H1 (cell line): ENCODE results near the gene IL21R. TPM values are rescaled to one million over a fixed set of nuclear protein-coding genes. Genes with fewer than 3 reads are reported as not detected.

ENCODE experiments used
- CTCF ChIA-PET: fragments of 300-600 bp; sonication (Branson Sonifier 250); formaldehyde crosslinking; loops from one replicate; lab custom pipeline; 2021; ENCODE audit not compliant: partially characterized antibody; lab: Charles Lee
- POLR2A ChIA-PET: fragments of 300-600 bp; sonication (Branson Sonifier 250); formaldehyde crosslinking; loops from one replicate; lab custom pipeline; 2021; ENCODE audit warnings: inconsistent platforms; ENCODE audit not compliant: partially characterized antibody; lab: Charles Lee
- DNase-seq, 2 experiments: peaks; one replicate each; pipeline versions ENCODE4 v3.0.0 to v3.0.0-alpha.2; 2010 to 2022; ENCODE audit warnings: low spot score in 2 of 2, low read depth in 1 of 2, mixed read lengths in 1 of 2
- FAIRE-seq: peaks from 2 replicates; lab custom pipeline; 2011; peaks lifted over from hg19 to GRCh38; lab: Jason Lieb, UNC
- H2AFZ ChIP-seq: 2 replicates; pipeline ENCODE4 v1.8.1; 2012; ENCODE audit warnings: low read length, inconsistent platforms
- H2AK5ac ChIP-seq: 2 replicates; pipeline ENCODE4 v1.6.1; 2013; ENCODE audit warnings: low read depth, low read length
- H2BK120ac ChIP-seq: replicated peaks from 2 replicates; pipeline ENCODE3; 2013; ENCODE audit warnings: low read depth, low read length, inconsistent platforms
- H2BK12ac ChIP-seq: 2 replicates; pipeline ENCODE4 v1.6.1; 2013; ENCODE audit warnings: low read depth, low read length
- H2BK15ac ChIP-seq: 2 replicates; pipeline ENCODE4 v1.6.1; 2013; ENCODE audit warnings: low read length
- H2BK20ac ChIP-seq: 2 replicates; pipeline ENCODE4 v1.6.1; 2013; ENCODE audit warnings: low read length
- H2BK5ac ChIP-seq: 2 replicates; pipeline ENCODE4 v1.6.1; 2013; ENCODE audit warnings: low read depth, low read length
- H3K14ac ChIP-seq: 2 replicates; pipeline ENCODE4 v1.6.1; 2013; ENCODE audit warnings: inconsistent platforms; ENCODE audit not compliant: insufficient read length
- H3K18ac ChIP-seq: 2 replicates; pipeline ENCODE4 v1.6.1; 2013; ENCODE audit warnings: low read length; ENCODE audit errors: extremely low read depth
- H3K23ac ChIP-seq: 2 replicates; pipeline ENCODE4 v1.6.1; 2013; ENCODE audit warnings: inconsistent platforms; ENCODE audit not compliant: insufficient read length
- H3K23me2 ChIP-seq: 2 replicates; pipeline ENCODE4 v1.6.1; 2013; ENCODE audit warnings: low read depth, low read length
- H3K27ac ChIP-seq: 2 replicates; pipeline ENCODE4 v1.6.1; 2011; ENCODE audit warnings: low read depth, low read length, inconsistent platforms
- H3K27me3 ChIP-seq, 4 experiments: replicated peaks in 1 of 4; 1 replicate in 1 of 4; 2 replicates in 3 of 4; pipeline versions ENCODE4 v1.6.1 to v1.8.1; 2011 to 2013; ENCODE audit warnings: low read length in 3 of 4, mild to moderate bottlenecking in 3 of 4, inconsistent platforms in 2 of 4, mixed read lengths in 2 of 4, moderate library complexity in 1 of 4; ENCODE audit not compliant: control insufficient read depth in 3 of 4, insufficient read depth in 3 of 4; ENCODE audit errors: extremely low read depth in 1 of 4
- H3K36me3 ChIP-seq, 4 experiments: 2 replicates each; pipeline versions ENCODE4 v1.6.1 to v1.8.1; 2011 to 2013; ENCODE audit warnings: mild to moderate bottlenecking in 4 of 4, low read length in 3 of 4, moderate library complexity in 2 of 4, control low read depth in 1 of 4, inconsistent platforms in 1 of 4; ENCODE audit not compliant: insufficient read depth in 4 of 4, control insufficient read depth in 2 of 4
- H3K4ac ChIP-seq: replicated peaks from 2 replicates; pipeline ENCODE3; 2013; ENCODE audit warnings: low read length, low read depth, mixed read lengths, inconsistent platforms; ENCODE audit not compliant: insufficient read length
- H3K4me1 ChIP-seq, 4 experiments: replicated peaks in 1 of 4; 1 replicate in 1 of 4; 2 replicates in 3 of 4; pipeline versions ENCODE4 v1.6.1 to v1.8.1; 2011 to 2013; ENCODE audit warnings: low read length in 3 of 4, inconsistent platforms in 2 of 4, mixed read lengths in 1 of 4; ENCODE audit not compliant: insufficient read depth in 4 of 4, control insufficient read depth in 3 of 4
- H3K4me2 ChIP-seq, 2 experiments: 2 replicates each; pipeline versions ENCODE4 v1.6.1 to v1.8.1; 2011 to 2013; ENCODE audit warnings: low read depth in 2 of 2, low read length in 2 of 2, control low read depth in 1 of 2, inconsistent platforms in 1 of 2, mild to moderate bottlenecking in 1 of 2; ENCODE audit not compliant: insufficient read depth in 1 of 2
- H3K4me3 ChIP-seq, 4 experiments: fragments of 200-600, 300-600 bp in 1 of 4; sonication (generic), shearing (Covaris generic), sonication (Bioruptor Twin) in 1 of 4; 2 replicates each; pipeline versions ENCODE4 v1.5.1 to v1.8.1; 2011 to 2016; ENCODE audit warnings: low read length in 4 of 4, low read depth in 3 of 4, control low read depth in 2 of 4, inconsistent platforms in 2 of 4, mild to moderate bottlenecking in 2 of 4, mixed read lengths in 1 of 4, moderate library complexity in 1 of 4; ENCODE audit not compliant: insufficient read depth in 2 of 4; ENCODE audit errors: extremely low read depth in 1 of 4
- H3K56ac ChIP-seq: replicated peaks from 2 replicates; pipeline ENCODE3; 2013; ENCODE audit warnings: low read depth, mild to moderate bottlenecking, mixed read lengths, low read length, inconsistent platforms; ENCODE audit not compliant: insufficient read length
- H3K79me1 ChIP-seq: 2 replicates; pipeline ENCODE4 v1.6.1; 2013; ENCODE audit warnings: low read depth, low read length, control low read depth
- H3K79me2 ChIP-seq, 2 experiments: 2 replicates each; pipeline versions ENCODE4 v1.6.1 to v1.8.1; 2012 to 2013; ENCODE audit warnings: low read length in 2 of 2, mild to moderate bottlenecking in 2 of 2, inconsistent platforms in 1 of 2; ENCODE audit not compliant: insufficient read depth in 2 of 2, control insufficient read depth in 1 of 2
- H3K9ac ChIP-seq, 4 experiments: replicated peaks in 1 of 4; 1 replicate in 1 of 4; 2 replicates in 3 of 4; pipeline versions ENCODE4 v1.6.1 to v1.8.1; 2011 to 2013; ENCODE audit warnings: low read depth in 3 of 4, low read length in 3 of 4, control low read depth in 2 of 4, mild to moderate bottlenecking in 2 of 4, moderate library complexity in 2 of 4, inconsistent platforms in 1 of 4; ENCODE audit errors: extremely low read depth in 1 of 4
- H3K9me3 ChIP-seq, 2 experiments: 2 replicates each; pipeline versions ENCODE4 v1.6.1 to v1.8.1; 2012 to 2013; ENCODE audit warnings: mild to moderate bottlenecking in 2 of 2, moderate library complexity in 2 of 2, control low read depth in 1 of 2, inconsistent platforms in 1 of 2, low read depth in 1 of 2, low read length in 1 of 2, mixed read lengths in 1 of 2; ENCODE audit not compliant: insufficient read depth in 2 of 2
- H4K20me1 ChIP-seq, 2 experiments: replicated peaks in 1 of 2; 2 replicates each; pipeline versions ENCODE3 to v1.8.1; 2011 to 2013; ENCODE audit warnings: inconsistent platforms in 2 of 2, low read length in 2 of 2, mild to moderate bottlenecking in 1 of 2; ENCODE audit not compliant: insufficient read depth in 2 of 2, control insufficient read depth in 1 of 2
- H4K5ac ChIP-seq: 2 replicates; pipeline ENCODE4 v1.6.1; 2013; ENCODE audit warnings: low read length, low read depth, mixed read lengths, inconsistent platforms; ENCODE audit not compliant: insufficient read length
- H4K8ac ChIP-seq: 2 replicates; pipeline ENCODE4 v1.8.0; 2013; ENCODE audit warnings: mild to moderate bottlenecking, moderate library complexity, low read length, inconsistent platforms; ENCODE audit not compliant: insufficient read depth; ENCODE audit errors: extremely low read depth
- H4K91ac ChIP-seq: replicated peaks from 2 replicates; pipeline ENCODE3; 2013; ENCODE audit warnings: low read length, mixed read lengths, inconsistent platforms; ENCODE audit not compliant: insufficient read length
- ASH2L ChIP-seq: fragments of 200-600, 300-600 bp; sonication (generic); IDR thresholded peaks from one replicate; pipeline ENCODE4 v1.7.1; 2017; ENCODE audit warnings: low read length
- ATF2 ChIP-seq: IDR thresholded peaks from 2 replicates; pipeline ENCODE4 v1.6.1; 2012; ENCODE audit warnings: low read length, inconsistent platforms
- BCL11A ChIP-seq, 2 experiments: IDR thresholded peaks; one replicate each; pipeline ENCODE4 v1.6.1; 2011; ENCODE audit warnings: low read depth in 2 of 2, low read length in 2 of 2, mild to moderate bottlenecking in 2 of 2
- CBX5 ChIP-seq: fragments of 300-800, 300-1000 bp; sonication (generic); IDR thresholded peaks from 2 replicates; pipeline ENCODE4 v1.7.1; 2016; ENCODE audit warnings: antibody characterized with exemption, low read length, low read depth
- CREB1 ChIP-seq: IDR thresholded peaks from 2 replicates; pipeline ENCODE4 v1.6.1; 2012; ENCODE audit warnings: inconsistent platforms
- FOSL1 ChIP-seq: IDR thresholded peaks from 2 replicates; pipeline ENCODE4 v1.6.1; 2011; ENCODE audit warnings: mild to moderate bottlenecking, low read depth, low read length, moderate library complexity; ENCODE audit not compliant: insufficient read depth
- GTF2F1 ChIP-seq: IDR thresholded peaks from 2 replicates; pipeline ENCODE4 v1.6.1; 2012; ENCODE audit warnings: low read depth, low read length, improper control_type of control experiment, borderline replicate concordance
- HDAC6 ChIP-seq: IDR thresholded peaks from one replicate; pipeline ENCODE4 v1.7.1; 2012; ENCODE audit warnings: low read depth, mild to moderate bottlenecking, inconsistent platforms, low read length, moderate library complexity
- RXRA ChIP-seq: IDR thresholded peaks from 2 replicates; pipeline ENCODE4 v1.6.1; 2011; ENCODE audit warnings: low read depth, mild to moderate bottlenecking, low read length, moderate library complexity; ENCODE audit not compliant: insufficient read depth
- SAP30 ChIP-seq: fragments of 300-600 bp; sonication (generic); IDR thresholded peaks from 2 replicates; pipeline ENCODE4 v1.7.1; 2012; ENCODE audit warnings: low read length, moderate library complexity, mild to moderate bottlenecking, inconsistent platforms; ENCODE audit not compliant: insufficient read depth, insufficient replicate concordance
- SP2 ChIP-seq: IDR thresholded peaks from 2 replicates; pipeline ENCODE4 v1.6.1; 2012; ENCODE audit warnings: mild to moderate bottlenecking, low read length, inconsistent platforms
- SP4 ChIP-seq: IDR thresholded peaks from 2 replicates; pipeline ENCODE4 v1.6.1; 2012; ENCODE audit warnings: low read length, inconsistent platforms
- YY1 ChIP-seq: IDR thresholded peaks from 2 replicates; pipeline ENCODE4 v1.6.1; 2011; ENCODE audit warnings: low read depth, mild to moderate bottlenecking, low read length
- ZNF274 ChIP-seq: IDR thresholded peaks from 2 replicates; pipeline ENCODE4 v1.7.0; 2012; ENCODE audit warnings: low read length, borderline replicate concordance; ENCODE audit errors: extremely low read depth
- WGBS, 2 experiments: shearing (Covaris generic) in 1 of 2; methylation state at CpG; one replicate each; pipeline versions ENCODE4 v1.1.6 to v1.1.7; 2013 to 2015; ENCODE audit warnings: low lambda C conversion rate in 2 of 2, mixed read lengths in 2 of 2, inconsistent platforms in 1 of 2, low coverage in 1 of 2, missing lambda C conversion rate in 1 of 2; ENCODE audit not compliant: insufficient replicate concordance in 2 of 2, insufficient coverage in 1 of 2, insufficient read length in 1 of 2; ENCODE audit errors: extremely low coverage in 1 of 2, missing lambda C conversion rate in 1 of 2; 5-methylcytosine and 5-hydroxymethylcytosine counted together
- polyA plus RNA-seq, 7 experiments: library from polyadenylated mRNA; depleted of rRNA in 3 of 7; stranded (reverse) in 5 of 7; unstranded in 2 of 7; fragments of >200 nt in 5 of 7; fragments of 200-250 nt in 2 of 7; gene quantifications; 1 replicate in 5 of 7; 2 replicates in 1 of 7; 4 replicates in 1 of 7; pipeline versions ENCODE4 v1.2.1 to v1.2.3, GENCODE V29; 2011 to 2013; ENCODE audit warnings: missing spikeins in 2 of 7, mixed read lengths in 2 of 7
- total RNA-seq: library from RNA; stranded (reverse); fragmentation: NEBNext Ultra II Directional; extraction: Animal tissue kit (Norgen Biotek cat#: 25700); gene quantifications from 2 replicates; pipeline ENCODE4 v1.2.1, GENCODE V29; 2021

IL21R gene
- total and polyA plus RNA-seq, 2 of the 8 experiments (the other 6 are each of a cell fraction or from before 2014, with no cell fraction given): 0.34 to 0.70 TPM

- H2BK5ac ChIP-seq: no peak overlapping the region
- no peak overlapping the region for H3K56ac ChIP-seq
- H3K14ac ChIP-seq: no peak overlapping the region
- H2BK15ac ChIP-seq: no peak overlapping the region
- H3K9me3 ChIP-seq: no peaks in the 10 kb centered on the region
- H3K27ac ChIP-seq: no peak overlapping the region
- no peak overlapping the region for H2AK5ac ChIP-seq
- ChIA-PET POLR2A (no interaction called here), CTCF (no interaction called here)
- no peak overlapping the region for H3K23ac ChIP-seq
- no peaks in the 10 kb centered on the region for H3K23me2 ChIP-seq
- WGBS, 2 experiments: 94% methylated on average over 4 of the region's 4 CpGs; no CpG with 5 or more reads in 1 of the 2 experiments
- no peak for FAIRE-seq
- H2BK120ac ChIP-seq: no peak overlapping the region
- no peaks in the 10 kb centered on the region for H3K27me3 ChIP-seq
- no peak overlapping the region for H3K4me3 ChIP-seq
- H3K79me2 ChIP-seq: no peaks in the 10 kb centered on the region
- no peak overlapping the region for H2BK12ac ChIP-seq
- 0 out of 7 replicates have a peak, but pooled peaks cover 0 to 2% (median 0%) of the 10 kb centered on the region in 4 experiments for H3K4me1 ChIP-seq
- no peak overlapping the region for H3K18ac ChIP-seq
- H4K91ac ChIP-seq: no peak overlapping the region
- no peaks in the 10 kb centered on the region for H4K20me1 ChIP-seq
- no peak overlapping the region for H4K8ac ChIP-seq
- H3K9ac ChIP-seq: no peak overlapping the region
- no peak overlapping the region for H3K4ac ChIP-seq
- H4K5ac ChIP-seq: no peak overlapping the region
- no peak for DNase-seq
- no peaks in the 10 kb centered on the region for H3K79me1 ChIP-seq
- peaks cover 2 to 11% (median 4%) of the 10 kb centered on the region in 4 experiments; a peak in 7 of 8 replicates for H3K36me3 ChIP-seq
- no peak overlapping the region for H2BK20ac ChIP-seq
- TF ChIP-seq SP4 (no peak), BCL11A (IDR thresholded peaks at IDR 0.05; ENCODE audit: low read depth in 2 of 2, low read length in 2 of 2) (no peak), ZNF274 (no peak), SP2 (no peak), CREB1 (no peak), SAP30 (no peak), GTF2F1 (no peak), CBX5 (no peak), YY1 (no peak), ATF2 (no peak), FOSL1 (no peak), HDAC6 (no peak), RXRA (no peak), ASH2L (no peak)
- no peak overlapping the region for H2AFZ ChIP-seq
- H3K4me2 ChIP-seq: no peak overlapping the region
These were observed 42.9 kb upstream of the IL21R start for GRCh38 chr16:27359051-27359450.
